ENCODE results near the gene PRR16. TPM values are rescaled to one million over a fixed set of nuclear protein-coding genes. Genes with fewer than 3 reads are reported as not detected.

PRR16 gene
- total RNA-seq, 1 experiment from 2014 or later = 18.9 TPM

DNA sequence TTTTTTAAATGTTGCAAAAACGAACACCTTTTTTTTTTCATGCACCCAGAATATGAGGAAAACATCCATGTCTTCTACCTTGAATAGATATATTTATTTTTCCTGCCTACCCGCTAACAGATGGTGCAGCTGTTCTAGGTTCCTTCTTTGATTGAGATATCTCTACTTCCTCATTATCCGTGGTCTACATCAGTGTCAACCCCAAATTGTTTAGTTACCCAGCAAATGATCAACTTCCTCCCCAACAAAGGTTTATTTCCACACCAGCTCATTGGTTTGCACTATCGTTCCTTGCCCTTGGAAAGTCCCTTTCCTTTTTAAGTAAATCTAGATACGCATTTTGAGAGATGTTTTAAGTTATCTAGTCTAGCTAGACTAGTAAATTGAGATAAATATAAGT, 166.4 kb downstream of the PRR16 start:
- no peak overlapping the region for H3K27ac Mint-ChIP-seq (ENCODE audit: low read depth, unreplicated experiment)

DNA sequence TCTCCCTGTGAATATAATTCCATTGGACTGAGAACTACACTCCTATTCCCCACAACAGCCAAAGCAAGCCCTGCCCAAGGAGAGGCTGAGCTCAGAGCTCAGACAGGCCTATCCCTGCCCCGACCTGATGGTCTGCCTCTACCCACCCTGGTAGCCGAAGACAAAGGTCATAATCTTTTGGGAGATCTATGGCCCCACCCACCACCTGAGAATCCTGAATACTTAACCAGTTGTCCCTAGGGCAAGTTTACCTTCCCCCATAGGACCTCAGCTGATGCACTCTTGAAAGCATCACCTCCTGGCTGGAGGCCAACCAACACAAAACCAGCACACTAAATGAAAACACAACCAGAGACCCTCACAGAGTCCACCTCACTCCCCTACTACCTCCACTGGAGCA, 167.5 kb downstream of the PRR16 start:
- H3K4me1 Mint-ChIP-seq (ENCODE audit: insufficient read depth, unreplicated experiment) = no peaks in the 10 kb centered on the region
- POLR2A ChIA-PET = no interaction called here
- H3K36me3 Mint-ChIP-seq (ENCODE audit: insufficient read depth, unreplicated experiment) = peaks cover 14% of the 10 kb centered on the region
- TF ChIP-seq, protein P1, sequence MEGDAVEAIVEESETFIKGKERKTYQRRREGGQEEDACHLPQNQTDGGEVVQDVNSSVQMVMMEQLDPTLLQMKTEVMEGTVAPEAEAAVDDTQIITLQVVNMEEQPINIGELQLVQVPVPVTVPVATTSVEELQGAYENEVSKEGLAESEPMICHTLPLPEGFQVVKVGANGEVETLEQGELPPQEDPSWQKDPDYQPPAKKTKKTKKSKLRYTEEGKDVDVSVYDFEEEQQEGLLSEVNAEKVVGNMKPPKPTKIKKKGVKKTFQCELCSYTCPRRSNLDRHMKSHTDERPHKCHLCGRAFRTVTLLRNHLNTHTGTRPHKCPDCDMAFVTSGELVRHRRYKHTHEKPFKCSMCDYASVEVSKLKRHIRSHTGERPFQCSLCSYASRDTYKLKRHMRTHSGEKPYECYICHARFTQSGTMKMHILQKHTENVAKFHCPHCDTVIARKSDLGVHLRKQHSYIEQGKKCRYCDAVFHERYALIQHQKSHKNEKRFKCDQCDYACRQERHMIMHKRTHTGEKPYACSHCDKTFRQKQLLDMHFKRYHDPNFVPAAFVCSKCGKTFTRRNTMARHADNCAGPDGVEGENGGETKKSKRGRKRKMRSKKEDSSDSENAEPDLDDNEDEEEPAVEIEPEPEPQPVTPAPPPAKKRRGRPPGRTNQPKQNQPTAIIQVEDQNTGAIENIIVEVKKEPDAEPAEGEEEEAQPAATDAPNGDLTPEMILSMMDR (IDR thresholded peaks at IDR 0.05; ENCODE audit: unreplicated experiment) = no peak
- no peak for DNase-seq (ENCODE audit: unreplicated experiment)
- H3K27ac Mint-ChIP-seq (ENCODE audit: low read depth, unreplicated experiment) = no peak overlapping the region
- CTCF ChIA-PET = interaction anchor here (0.6 to 2.1 kb wide), 3 partner anchors 25 to 50 kb away, joined by 3 to 10 read pairs (median 3); no protein-coding TSS in a partner anchor
- intact Hi-C loops (cut with micrococcal nuclease) = no loop called here
- no TSS peak for BruUV-seq (replicated peaks)
- H3K4me3 Mint-ChIP-seq (ENCODE audit: unreplicated experiment) = no peak overlapping the region
- H3K27me3 Mint-ChIP-seq (ENCODE audit: insufficient read depth, unreplicated experiment) = no peaks in the 10 kb centered on the region
- H3K9me3 Mint-ChIP-seq (ENCODE audit: unreplicated experiment) = no peaks in the 10 kb centered on the region

More for the DNA sequence above, 166.4 kb downstream of the PRR16 start:
- no peak overlapping the region for H3K4me3 Mint-ChIP-seq (ENCODE audit: unreplicated experiment)
- BruUV-seq (replicated peaks) = no TSS peak
- peaks cover 14% of the 10 kb centered on the region for H3K36me3 Mint-ChIP-seq (ENCODE audit: insufficient read depth, unreplicated experiment)
- no peaks in the 10 kb centered on the region for H3K27me3 Mint-ChIP-seq (ENCODE audit: insufficient read depth, unreplicated experiment)
- H3K4me1 Mint-ChIP-seq (ENCODE audit: insufficient read depth, unreplicated experiment) = no peaks in the 10 kb centered on the region
- ChIA-PET POLR2A (no interaction called here), CTCF (interaction anchor here (0.5 to 0.7 kb wide), 2 partner anchors 8 to 22 kb away, joined by 3 read pairs; no protein-coding TSS in a partner anchor)
- intact Hi-C loops (cut with micrococcal nuclease) = no loop called here
- H3K9me3 Mint-ChIP-seq (ENCODE audit: unreplicated experiment) = no peaks in the 10 kb centered on the region
- TF ChIP-seq, protein P1 (IDR thresholded peaks at IDR 0.05; ENCODE audit: unreplicated experiment) = no peak
- no peak for DNase-seq (ENCODE audit: unreplicated experiment)

DNA sequence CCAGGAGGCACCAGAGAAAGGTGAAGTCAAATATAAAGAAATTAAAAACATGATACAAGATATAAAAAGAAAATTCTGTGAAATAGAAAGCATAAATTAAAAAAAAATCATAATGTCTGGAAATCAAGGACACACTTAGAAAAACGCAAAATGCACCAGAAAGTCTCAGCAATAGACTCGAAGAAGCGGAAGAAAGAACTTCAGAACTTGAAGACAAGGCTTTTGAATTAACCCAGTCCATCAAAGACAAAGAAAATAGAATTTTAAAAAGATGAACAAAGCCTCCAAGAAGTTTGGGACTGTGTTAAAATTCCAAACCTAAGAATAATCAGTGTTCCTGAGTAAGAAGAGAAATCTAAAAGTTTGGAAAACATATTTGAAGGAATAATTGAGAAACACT, 168.3 kb downstream of the PRR16 start:
- CTCF ChIA-PET = interaction anchor here (0.7 to 2.1 kb wide), 4 partner anchors 24 to 243 kb away, joined by 3 to 10 read pairs (median 3); no protein-coding TSS in a partner anchor
- intact Hi-C loops (cut with micrococcal nuclease) = no loop called here
- TF ChIP-seq, protein P1 (IDR thresholded peaks at IDR 0.05; ENCODE audit: unreplicated experiment) = no peak

DNA sequence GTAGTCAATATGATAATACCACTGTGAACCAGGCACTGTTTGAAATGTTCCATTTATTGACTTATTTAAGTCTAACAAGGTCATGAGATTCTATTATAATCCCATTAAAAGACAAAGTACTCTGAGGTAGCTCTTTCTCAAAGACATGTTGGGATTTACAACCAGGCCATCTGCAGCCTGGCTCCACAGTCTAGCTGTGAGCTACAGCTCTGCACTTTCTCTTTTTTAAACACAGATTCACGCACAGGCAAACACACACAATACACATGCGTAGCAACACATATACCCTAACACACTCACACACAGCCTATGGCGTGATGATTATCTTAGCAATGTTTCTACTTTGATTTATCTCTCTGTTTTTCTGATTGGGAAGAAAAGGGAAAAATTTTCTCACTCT, 174.3 kb downstream of the PRR16 start:
- no TSS peak for BruUV-seq (replicated peaks)
- Mint-ChIP-seq H3K4me1 (ENCODE audit: insufficient read depth, unreplicated experiment) (peaks cover 16% of the 10 kb centered on the region), H3K9me3 (ENCODE audit: unreplicated experiment) (peaks cover 4% of the 10 kb centered on the region), H3K4me3 (ENCODE audit: unreplicated experiment) (no peak overlapping the region), H3K27ac (ENCODE audit: low read depth, unreplicated experiment) (no peak overlapping the region), H3K27me3 (ENCODE audit: insufficient read depth, unreplicated experiment) (no peaks in the 10 kb centered on the region), H3K36me3 (ENCODE audit: insufficient read depth, unreplicated experiment) (no peaks in the 10 kb centered on the region)
- TF ChIP-seq, protein P1 (IDR thresholded peaks at IDR 0.05; ENCODE audit: unreplicated experiment) = no peak
- DNase-seq (ENCODE audit: unreplicated experiment) = no peak
- CTCF ChIA-PET = interaction anchor here (0.6 kb wide), 2 partner anchors 8 to 560 kb away, joined by 3 read pairs; no protein-coding TSS in a partner anchor
- POLR2A ChIA-PET = interaction anchor here (0.7 kb wide), 1 partner anchor 19 kb away, joined by 3 read pairs; no protein-coding TSS in a partner anchor
- intact Hi-C loops (cut with micrococcal nuclease) = no loop called here

More for the DNA sequence above, 168.3 kb downstream of the PRR16 start:
- Mint-ChIP-seq H3K4me1 (ENCODE audit: insufficient read depth, unreplicated experiment) (no peaks in the 10 kb centered on the region), H3K27me3 (ENCODE audit: insufficient read depth, unreplicated experiment) (no peaks in the 10 kb centered on the region), H3K4me3 (ENCODE audit: unreplicated experiment) (no peak overlapping the region), H3K9me3 (ENCODE audit: unreplicated experiment) (peaks cover 4% of the 10 kb centered on the region), H3K27ac (ENCODE audit: low read depth, unreplicated experiment) (no peak overlapping the region), H3K36me3 (ENCODE audit: insufficient read depth, unreplicated experiment) (peaks cover 14% of the 10 kb centered on the region)
- POLR2A ChIA-PET = no interaction called here
- DNase-seq (ENCODE audit: unreplicated experiment) = no peak
- BruUV-seq (replicated peaks) = no TSS peak

Measured in MCF 10A (cell line).